Hepatic stellate cell (primary cell): Measurements from ENCODE around the gene MAGED4B.
"Not testable (repeated sequence)": the region's sequence is repeated elsewhere in the genome, so short reads cannot be mapped to it uniquely, and the experiment has no call there.

Experiments
- DNase-seq: peaks from one replicate; pipeline ENCODE4 v3.0.0; 2011; ENCODE audit warnings: low spot score

MAGED4B gene

GRCh38 chrX:52068666-52069640 is at the start of gene MAGED4B:
TSS of gene MAGED4B (minus strand) at chrX:52069183. CDS start at chrX:52068172, 1,011 bp downstream.
- not testable (repeated sequence) for DNase-seq

DNA sequence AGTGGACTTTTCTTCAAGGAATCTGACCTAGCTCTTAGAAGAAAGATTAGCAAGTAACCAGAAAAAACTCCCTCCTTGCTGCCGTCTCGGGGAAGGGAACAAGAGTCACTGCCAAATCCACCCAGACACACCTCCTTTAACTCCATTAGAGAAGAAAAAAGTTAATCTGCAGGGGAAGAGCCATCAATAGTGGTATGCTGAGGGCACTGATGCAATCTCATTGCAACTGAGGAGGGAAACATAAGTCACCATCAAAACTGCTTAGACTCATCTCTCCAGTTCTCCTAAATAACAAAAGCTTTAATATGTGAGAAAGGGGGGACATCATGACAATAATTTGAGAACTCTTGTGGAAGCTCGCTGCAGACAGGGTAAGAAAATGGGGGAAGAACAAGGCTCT is 49.3 kb upstream of the MAGED4B start:
- no peak for DNase-seq

DNA sequence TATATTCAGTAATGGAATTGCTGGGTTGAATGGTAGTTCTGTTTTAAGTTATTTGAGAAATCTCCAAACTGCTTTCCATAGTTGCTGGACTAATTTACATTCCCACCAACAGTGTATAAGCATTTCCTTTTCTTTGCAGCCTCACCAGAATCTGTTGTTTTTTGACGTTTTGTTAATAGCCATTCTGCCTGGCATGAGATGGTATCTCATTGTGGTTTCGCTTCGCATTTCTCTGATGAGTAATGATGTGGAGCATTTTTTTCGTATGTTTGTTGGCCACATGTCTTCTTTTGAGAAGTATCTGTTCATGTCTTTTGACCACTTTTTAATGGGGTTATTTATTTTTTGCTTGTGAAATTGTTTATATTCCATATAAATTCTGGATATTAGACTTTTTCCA is 13.6 kb upstream of the MAGED4B start:
- no peak for DNase-seq

- no peak for DNase-seq
Measured at GRCh38 chrX:52078131-52078530, 9.1 kb upstream of the MAGED4B start.

- DNase-seq, result not testable (repeated sequence)
Measured at GRCh38 chrX:52042288-52042687, 26.7 kb downstream of the MAGED4B start.

DNA sequence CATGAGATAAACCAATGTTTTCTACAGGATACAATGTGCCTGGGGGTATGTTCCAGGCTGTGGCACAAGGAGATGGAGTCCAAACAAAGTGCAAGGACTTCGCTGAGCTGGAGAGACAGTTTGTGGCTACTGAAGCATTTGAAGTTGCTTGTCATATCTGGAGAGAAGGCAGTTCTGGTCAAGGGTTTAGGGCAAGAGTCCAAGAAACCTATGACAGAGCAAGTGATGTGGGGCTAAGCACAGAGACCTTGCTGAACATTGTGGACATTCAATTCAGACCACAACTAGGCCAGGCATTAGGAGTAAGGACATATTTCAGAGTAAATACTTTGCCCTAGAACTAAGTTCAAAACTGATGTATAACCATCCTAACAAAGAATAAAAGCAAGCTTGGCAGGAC is 34.8 kb downstream of the MAGED4B start:
- DNase-seq, result no peak

- no peak for DNase-seq
Measured at GRCh38 chrX:52031371-52031770, 37.6 kb downstream of the MAGED4B start.

DNA sequence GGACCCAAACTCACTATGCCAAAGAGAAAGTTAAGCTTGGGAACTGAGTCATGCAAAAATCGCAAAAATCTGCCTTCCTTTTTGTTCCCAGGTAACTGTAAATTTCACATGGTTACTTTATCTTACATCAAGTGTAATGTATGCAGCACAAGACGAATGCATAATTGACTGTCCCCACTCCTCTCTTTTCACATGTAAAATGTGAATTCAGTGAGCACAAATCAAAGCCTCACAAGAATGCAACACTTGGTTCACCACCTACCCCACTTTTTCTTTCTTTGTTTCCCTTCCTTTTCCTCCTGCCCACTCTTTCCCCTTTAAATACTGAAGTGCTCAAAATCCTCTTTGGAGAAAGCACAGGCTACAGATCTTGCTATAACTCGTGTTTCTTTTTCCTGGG is 53.2 kb downstream of the MAGED4B start:
- no peak for DNase-seq
